Adipose tissue (tissue), 3 donors: Measurements from ENCODE around the gene OPCML. TPM values are rescaled to one million over a fixed set of nuclear protein-coding genes. Genes with fewer than 3 reads are reported as not detected.

Experiments used
- H3K27ac ChIP-seq: one replicate; pipeline ENCODE4 v1.5.1; 2013; ENCODE audit warnings: low read depth, low read length
- WGBS, 3 donors: extraction: QIAGEN DNeasy Blood & Tissue Kit; methylation state at CpG; one replicate each; pipeline ENCODE4 v1.1.7; 2013; 5-methylcytosine and 5-hydroxymethylcytosine counted together
- polyA plus RNA-seq, 3 donors: library from polyadenylated mRNA; stranded (reverse); fragments of 200-250 nt; gene quantifications; one replicate each; pipeline ENCODE4 v1.2.3, GENCODE V29; 2013
- donor health status: healthy with polysubstance abuse.
- donor health status: Bipolar disorder and iron deficiency.
- donor health status: healthy.

Gene OPCML
- polyA plus RNA-seq, 3 donors, result 0.01 to 0.04 TPM; not detected in 1

GRCh38 chr11:133476570-133477250 lies 55.6 kb downstream of the OPCML start:
- WGBS, 3 donors, result 51 to 64% (median 59%) methylated on average over 11 of the region's 11 CpGs
- no peak overlapping the region for H3K27ac ChIP-seq

- 68 to 79% (median 72%) methylated on average over 6 of the region's 6 CpGs for WGBS, 3 donors
- H3K27ac ChIP-seq, result no peak overlapping the region
Measured at GRCh38 chr11:133474461-133474860, 57.8 kb downstream of the OPCML start.

GRCh38 chr11:133467686-133468085 lies 64.6 kb downstream of the OPCML start:
- 38 to 69% (median 68%) methylated on average over 1 of the region's 1 CpG for WGBS, 3 donors
- H3K27ac ChIP-seq, result no peak overlapping the region

GRCh38 chr11:133443206-133443747 lies 89.0 kb downstream of the OPCML start:
- H3K27ac ChIP-seq, result no peak overlapping the region
- 30 to 72% (median 68%) methylated on average over 4 of the region's 4 CpGs for WGBS, 3 donors

GRCh38 chr11:133441964-133442660 lies 90.2 kb downstream of the OPCML start:
- 50 to 71% (median 58%) methylated on average over 1 of the region's 1 CpG for WGBS, 3 donors
- H3K27ac ChIP-seq, result no peak overlapping the region

- no peak overlapping the region for H3K27ac ChIP-seq
Measured at GRCh38 chr11:133425992-133426391, 106.3 kb downstream of the OPCML start.

GRCh38 chr11:133425245-133425644 lies 107.1 kb downstream of the OPCML start:
- no peak overlapping the region for H3K27ac ChIP-seq
- WGBS, 3 donors, result 57 to 78% (median 75%) methylated on average over 1 of the region's 1 CpG

- H3K27ac ChIP-seq, result no peak overlapping the region
Measured at GRCh38 chr11:133418218-133418617, 114.1 kb downstream of the OPCML start.

GRCh38 chr11:133414506-133414905 lies 117.8 kb downstream of the OPCML start:
- H3K27ac ChIP-seq, result no peak overlapping the region
- 61 to 73% (median 67%) methylated on average over 6 of the region's 6 CpGs for WGBS, 3 donors

GRCh38 chr11:133413703-133414102 lies 118.6 kb downstream of the OPCML start:
- no peak overlapping the region for H3K27ac ChIP-seq
- WGBS, 3 donors, result 58 to 83% (median 77%) methylated on average over 3 of the region's 3 CpGs

GRCh38 chr11:133409799-133410198 lies 122.5 kb downstream of the OPCML start:
- WGBS, 3 donors, result 51 to 67% (median 58%) methylated on average over 5 of the region's 5 CpGs
- no peak overlapping the region for H3K27ac ChIP-seq

GRCh38 chr11:133408936-133409335 lies 123.4 kb downstream of the OPCML start:
- WGBS, 3 donors, result 75 to 84% (median 78%) methylated on average over 9 of the region's 9 CpGs
- H3K27ac ChIP-seq, result no peak overlapping the region

GRCh38 chr11:133408402-133408801 lies 123.9 kb downstream of the OPCML start:
- H3K27ac ChIP-seq, result no peak overlapping the region
- WGBS, 3 donors, result 70 to 91% (median 87%) methylated on average over 3 of the region's 3 CpGs

- 33 to 75% (median 70%) methylated on average over 4 of the region's 4 CpGs for WGBS, 3 donors
- no peak overlapping the region for H3K27ac ChIP-seq
Measured at GRCh38 chr11:133406489-133406888, 125.8 kb downstream of the OPCML start.

- WGBS, 3 donors, result 83 to 89% (median 84%) methylated on average over 6 of the region's 6 CpGs
Measured at GRCh38 chr11:133403900-133404299, 128.4 kb downstream of the OPCML start.

GRCh38 chr11:133402551-133402950 lies 129.8 kb downstream of the OPCML start:
- WGBS, 3 donors, result 79 to 86% (median 82%) methylated on average over 4 of the region's 4 CpGs

More at GRCh38 chr11:133403900-133404299, 128.4 kb downstream of the OPCML start:
- H3K27ac ChIP-seq, result no peak overlapping the region

GRCh38 chr11:133399855-133400625 lies 132.3 kb downstream of the OPCML start:
- 67 to 75% (median 70%) methylated on average over 7 of the region's 7 CpGs for WGBS, 3 donors
- no peak overlapping the region for H3K27ac ChIP-seq

More at GRCh38 chr11:133402551-133402950, 129.8 kb downstream of the OPCML start:
- H3K27ac ChIP-seq, result no peak overlapping the region

GRCh38 chr11:133399294-133399693 lies 133.0 kb downstream of the OPCML start:
- H3K27ac ChIP-seq, result no peak overlapping the region
- WGBS, 3 donors, result 65 to 88% (median 80%) methylated on average over 2 of the region's 2 CpGs

GRCh38 chr11:133390803-133391202 lies 141.5 kb downstream of the OPCML start:
- WGBS, 3 donors, result 77 to 85% (median 81%) methylated on average over 14 of the region's 14 CpGs

More at GRCh38 chr11:133390803-133391202, 141.5 kb downstream of the OPCML start:
- H3K27ac ChIP-seq, result no peak overlapping the region
